Measurements from ENCODE around the gene HIF1A. TPM values are rescaled to one million over a fixed set of nuclear protein-coding genes. Genes with fewer than 3 reads are reported as not detected.

HIF1A gene
- total and polyA plus RNA-seq, 10 of the 15 experiments (the other 5 are each of a cell fraction or from before 2014, with no cell fraction given) = 18.3 to 97.0 (median 75.3) TPM

- POLR2A ChIA-PET = interaction anchor here (0.6 to 2.2 kb wide), 15 partner anchors 8 to 217 kb away, joined by 3 to 13 read pairs (median 3); partner anchors contain the start of gene HIF1A
- CTCF ChIA-PET = interaction anchor here (0.7 to 4.3 kb wide), 25 partner anchors 8 to 259 kb away, joined by 3 to 25 read pairs (median 3); partner anchors contain the start of gene SNAPC1
- Histone ChIP-seq H3K9ac (ENCODE audit: control insufficient read depth, insufficient read depth, low read length) (no peak overlapping the region), H3K27ac (ENCODE audit: control insufficient read depth, insufficient read depth) (peak overlapping the region; percentile 15; the same call in 1 of the 2 replicates), H3K27me3 (replicated peaks in 1 of 2; ENCODE audit: control insufficient read depth in 2 of 2, insufficient read depth in 2 of 2, low read length in 1 of 2) (no peaks in the 10 kb centered on the region), H3K4me2 (ENCODE audit: control insufficient read depth, insufficient read depth) (peak overlapping the region; percentile 28), H4K20me1 (ENCODE audit: control insufficient read depth, insufficient read depth) (peaks cover 3% of the 10 kb centered on the region; the same call in 1 of the 2 replicates), H3K4me3 (no peak overlapping the region; the same call in 1 of the 2 replicates), H3K4me1 (ENCODE audit: control insufficient read depth, insufficient read depth, low read length) (peaks cover 20% of the 10 kb centered on the region), H3K36me3 (ENCODE audit: control insufficient read depth in 2 of 2, insufficient read depth in 2 of 2, low read length in 1 of 2) (peaks cover 2 to 20% of the 10 kb centered on the region in 2 experiments), H2AFZ (ENCODE audit: control insufficient read depth, low read depth, low read length) (no peak overlapping the region), H3K9me3 (replicated peaks; ENCODE audit: control insufficient read depth, insufficient read depth, low read length) (no peaks in the 10 kb centered on the region), H3K79me2 (ENCODE audit: control insufficient read depth, insufficient read depth, low read length) (peaks cover 83% of the 10 kb centered on the region)
- DNase-seq (ENCODE audit: low read depth, low spot score) (no peak), FAIRE-seq (no peak), ATAC-seq (peak; percentile 48)
- in situ Hi-C loops (cut with MboI) (no loop called here), intact Hi-C loops (cut with micrococcal nuclease; ENCODE audit: unreplicated experiment) (no loop called here)
- no peak for TF ChIP-seq STAT3 (IDR thresholded peaks at IDR 0.05; ENCODE audit: low read depth, low read length)
- TF ChIP-seq MTA3 (IDR thresholded peaks at IDR 0.05; ENCODE audit: borderline replicate concordance, low read length) = 0 out of 2 replicates have a peak, but pooled peaks have one; percentile 16
- TF ChIP-seq ZNF217 (IDR thresholded peaks at IDR 0.05) = 0 out of 2 replicates have a peak, but pooled peaks have one; percentile 33
- SMC1A ChIA-PET (ENCODE audit: uncharacterized antibody, unreplicated experiment) = interaction anchor here (0.6 to 9.5 kb wide), 31 partner anchors 10 to 431 kb away, joined by 3 to 114 read pairs (median 4); no protein-coding TSS in a partner anchor
- BruUV-seq (replicated peaks) = no TSS peak
- RAD21 ChIA-PET (ENCODE audit: unreplicated experiment) = interaction anchor here (0.9 to 2.8 kb wide), 20 partner anchors 9 to 244 kb away, joined by 3 to 15 read pairs (median 4); partner anchors contain the start of gene SNAPC1
- 24% methylated on average over 5 of the region's 5 CpGs for WGBS (ENCODE audit: insufficient coverage, insufficient replicate concordance, low lambda C conversion rate, missing lambda C conversion rate)
Observed at GRCh38 chr14:61719344-61720293, 24.3 kb downstream of the HIF1A start.

- 20% methylated on average over 9 of the region's 9 CpGs for WGBS (ENCODE audit: insufficient coverage, insufficient replicate concordance, low lambda C conversion rate, missing lambda C conversion rate)
- in situ Hi-C loops (cut with MboI) (no loop called here), intact Hi-C loops (cut with micrococcal nuclease; ENCODE audit: unreplicated experiment) (no loop called here)
- SMC1A ChIA-PET (ENCODE audit: uncharacterized antibody, unreplicated experiment) = interaction anchor here (0.7 to 9.5 kb wide), 28 partner anchors 10 to 431 kb away, joined by 3 to 114 read pairs (median 4); no protein-coding TSS in a partner anchor
- RAD21 ChIA-PET (ENCODE audit: unreplicated experiment) = interaction anchor here (0.9 to 2.8 kb wide), 16 partner anchors 9 to 244 kb away, joined by 3 to 15 read pairs (median 4); no protein-coding TSS in a partner anchor
- Histone ChIP-seq H3K79me2 (ENCODE audit: control insufficient read depth, insufficient read depth, low read length) (peaks cover 81% of the 10 kb centered on the region), H3K4me3 (no peak overlapping the region), H3K36me3 (ENCODE audit: control insufficient read depth in 2 of 2, insufficient read depth in 2 of 2, low read length in 1 of 2) (peaks cover 2 to 21% of the 10 kb centered on the region in 2 experiments), H4K20me1 (ENCODE audit: control insufficient read depth, insufficient read depth) (peaks cover 3% of the 10 kb centered on the region; the same call in 1 of the 2 replicates), H3K9ac (ENCODE audit: control insufficient read depth, insufficient read depth, low read length) (no peak overlapping the region), H3K27me3 (replicated peaks in 1 of 2; ENCODE audit: control insufficient read depth in 2 of 2, insufficient read depth in 2 of 2, low read length in 1 of 2) (no peaks in the 10 kb centered on the region), H3K27ac (ENCODE audit: control insufficient read depth, insufficient read depth) (peak overlapping the region; percentile 15; the same call in 1 of the 2 replicates), H3K4me2 (ENCODE audit: control insufficient read depth, insufficient read depth) (peak overlapping the region; percentile 28), H3K4me1 (ENCODE audit: control insufficient read depth, insufficient read depth, low read length) (peaks cover 20% of the 10 kb centered on the region), H2AFZ (ENCODE audit: control insufficient read depth, low read depth, low read length) (no peak overlapping the region), H3K9me3 (replicated peaks; ENCODE audit: control insufficient read depth, insufficient read depth, low read length) (no peaks in the 10 kb centered on the region)
- POLR2A ChIA-PET = interaction anchor here (0.8 to 2.2 kb wide), 11 partner anchors 11 to 218 kb away, joined by 3 to 13 read pairs (median 5); partner anchors contain the start of gene HIF1A
- CTCF ChIA-PET = interaction anchor here (0.8 to 4.3 kb wide), 18 partner anchors 10 to 259 kb away, joined by 3 to 25 read pairs (median 3); partner anchors contain the start of gene SNAPC1
- BruUV-seq (replicated peaks) = no TSS peak
- ATAC-seq (no peak), DNase-seq (ENCODE audit: low read depth, low spot score) (no peak), FAIRE-seq (no peak)
- TF ChIP-seq RB1 (IDR thresholded peaks at IDR 0.05; ENCODE audit: borderline replicate concordance) = no peak
- TF ChIP-seq TCF12 (IDR thresholded peaks at IDR 0.05; ENCODE audit: low read depth, low read length) = no peak
- TF ChIP-seq ZNF274 (IDR thresholded peaks at IDR 0.05; ENCODE audit: insufficient read depth, insufficient read length) = no peak
- TF ChIP-seq CBX3 (IDR thresholded peaks at IDR 0.05; ENCODE audit: borderline replicate concordance, low read depth) = no peak
- no peak for TF ChIP-seq FOXM1 (IDR thresholded peaks at IDR 0.05; ENCODE audit: low read depth, low read length)
- TF ChIP-seq USF2 (IDR thresholded peaks at IDR 0.05; ENCODE audit: borderline replicate concordance, low read depth, low read length) = no peak
- TF ChIP-seq, protein P1, sequence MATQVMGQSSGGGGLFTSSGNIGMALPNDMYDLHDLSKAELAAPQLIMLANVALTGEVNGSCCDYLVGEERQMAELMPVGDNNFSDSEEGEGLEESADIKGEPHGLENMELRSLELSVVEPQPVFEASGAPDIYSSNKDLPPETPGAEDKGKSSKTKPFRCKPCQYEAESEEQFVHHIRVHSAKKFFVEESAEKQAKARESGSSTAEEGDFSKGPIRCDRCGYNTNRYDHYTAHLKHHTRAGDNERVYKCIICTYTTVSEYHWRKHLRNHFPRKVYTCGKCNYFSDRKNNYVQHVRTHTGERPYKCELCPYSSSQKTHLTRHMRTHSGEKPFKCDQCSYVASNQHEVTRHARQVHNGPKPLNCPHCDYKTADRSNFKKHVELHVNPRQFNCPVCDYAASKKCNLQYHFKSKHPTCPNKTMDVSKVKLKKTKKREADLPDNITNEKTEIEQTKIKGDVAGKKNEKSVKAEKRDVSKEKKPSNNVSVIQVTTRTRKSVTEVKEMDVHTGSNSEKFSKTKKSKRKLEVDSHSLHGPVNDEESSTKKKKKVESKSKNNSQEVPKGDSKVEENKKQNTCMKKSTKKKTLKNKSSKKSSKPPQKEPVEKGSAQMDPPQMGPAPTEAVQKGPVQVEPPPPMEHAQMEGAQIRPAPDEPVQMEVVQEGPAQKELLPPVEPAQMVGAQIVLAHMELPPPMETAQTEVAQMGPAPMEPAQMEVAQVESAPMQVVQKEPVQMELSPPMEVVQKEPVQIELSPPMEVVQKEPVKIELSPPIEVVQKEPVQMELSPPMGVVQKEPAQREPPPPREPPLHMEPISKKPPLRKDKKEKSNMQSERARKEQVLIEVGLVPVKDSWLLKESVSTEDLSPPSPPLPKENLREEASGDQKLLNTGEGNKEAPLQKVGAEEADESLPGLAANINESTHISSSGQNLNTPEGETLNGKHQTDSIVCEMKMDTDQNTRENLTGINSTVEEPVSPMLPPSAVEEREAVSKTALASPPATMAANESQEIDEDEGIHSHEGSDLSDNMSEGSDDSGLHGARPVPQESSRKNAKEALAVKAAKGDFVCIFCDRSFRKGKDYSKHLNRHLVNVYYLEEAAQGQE (IDR thresholded peaks at IDR 0.05; ENCODE audit: low read depth, low read length) = no peak
Observed at GRCh38 chr14:61720294-61720661, 25.0 kb downstream of the HIF1A start.

All from GM12878 (cell line).